DND-41 (cell line): Measurements from ENCODE around the gene CARTPT.

Source experiments
- CTCF ChIP-seq: IDR thresholded peaks from 2 replicates; pipeline ENCODE4 v1.5.1; 2012; ENCODE audit warnings: borderline replicate concordance, low read length, moderate library complexity, mild to moderate bottlenecking; ENCODE audit not compliant: poor library complexity, severe bottlenecking; ENCODE audit errors: extremely low read depth
- EZH2 ChIP-seq: IDR thresholded peaks from 3 replicates; pipeline ENCODE4 v1.6.1; 2012; ENCODE audit warnings: borderline replicate concordance, low read depth, mild to moderate bottlenecking, moderate library complexity, low read length, inconsistent platforms; ENCODE audit not compliant: severe bottlenecking

- TF ChIP-seq CTCF (no peak), EZH2 (no peak)
Measured at GRCh38 chr5:71744009-71744790, 25.1 kb downstream of the CARTPT start.
